ENCODE data around the gene PTPN4. TPM values are rescaled to one million over a fixed set of nuclear protein-coding genes. Genes with fewer than 3 reads are reported as not detected.
"Not testable (repeated sequence)": the region's sequence is repeated elsewhere in the genome, so short reads cannot be mapped to it uniquely, and the experiment has no call there.

The PTPN4 gene
- total RNA-seq, 2 experiments from 2014 or later = 32.9 to 34.7 TPM

GRCh38 chr2:119800376-119800902 is 40.7 kb downstream of the PTPN4 start:
- H3K4me1 Mint-ChIP-seq = peaks cover 55% of the 10 kb centered on the region
- no peaks in the 10 kb centered on the region for H3K27me3 Mint-ChIP-seq
- peaks cover 17% of the 10 kb centered on the region for H3K36me3 Mint-ChIP-seq
- no peak for DNase-seq
- peaks cover 17% of the 10 kb centered on the region for H3K9me3 Mint-ChIP-seq
- peak overlapping the region; percentile 11 for H3K27ac Mint-ChIP-seq
- H3K4me3 Mint-ChIP-seq = no peak overlapping the region

- no peak for DNase-seq
- H3K27me3 Mint-ChIP-seq = no peaks in the 10 kb centered on the region
- no peak overlapping the region for H3K4me3 Mint-ChIP-seq
- peaks cover 55% of the 10 kb centered on the region for H3K4me1 Mint-ChIP-seq
- H3K9me3 Mint-ChIP-seq = peaks cover 21% of the 10 kb centered on the region
- H3K27ac Mint-ChIP-seq = no peak overlapping the region
- peaks cover 23% of the 10 kb centered on the region for H3K36me3 Mint-ChIP-seq
Observed at GRCh38 chr2:119801040-119801439, 41.3 kb downstream of the PTPN4 start.

GRCh38 chr2:119801989-119802388 is 42.3 kb downstream of the PTPN4 start:
- Mint-ChIP-seq H3K9me3 (peaks cover 21% of the 10 kb centered on the region), H3K4me1 (peaks cover 53% of the 10 kb centered on the region), H3K36me3 (peaks cover 31% of the 10 kb centered on the region)
- H3K27ac Mint-ChIP-seq, H3K4me3 Mint-ChIP-seq, H3K27me3 Mint-ChIP-seq, DNase-seq: not testable (repeated sequence)

- H3K36me3 Mint-ChIP-seq = peaks cover 30% of the 10 kb centered on the region
- H3K27ac Mint-ChIP-seq = no peak overlapping the region
- H3K4me3 Mint-ChIP-seq = no peak overlapping the region
- H3K9me3 Mint-ChIP-seq = peaks cover 21% of the 10 kb centered on the region
- H3K4me1 Mint-ChIP-seq = peaks cover 56% of the 10 kb centered on the region
- no peak for DNase-seq
- no peaks in the 10 kb centered on the region for H3K27me3 Mint-ChIP-seq
Observed at GRCh38 chr2:119803101-119803500, 43.4 kb downstream of the PTPN4 start.

- not testable (repeated sequence) for H3K27me3 Mint-ChIP-seq, H3K27ac Mint-ChIP-seq, H3K4me3 Mint-ChIP-seq, DNase-seq
- Mint-ChIP-seq H3K4me1 (peaks cover 57% of the 10 kb centered on the region), H3K9me3 (peaks cover 21% of the 10 kb centered on the region), H3K36me3 (peaks cover 30% of the 10 kb centered on the region)
Observed at GRCh38 chr2:119804409-119804808, 44.7 kb downstream of the PTPN4 start.

GRCh38 chr2:119808516-119809147 is 48.9 kb downstream of the PTPN4 start:
- no peak overlapping the region for H3K27ac Mint-ChIP-seq
- H3K4me1 Mint-ChIP-seq = peaks cover 36% of the 10 kb centered on the region
- peaks cover 42% of the 10 kb centered on the region for H3K36me3 Mint-ChIP-seq
- peaks cover 18% of the 10 kb centered on the region for H3K9me3 Mint-ChIP-seq
- no peak overlapping the region for H3K4me3 Mint-ChIP-seq
- H3K27me3 Mint-ChIP-seq = no peaks in the 10 kb centered on the region
- DNase-seq = no peak

GRCh38 chr2:119809339-119810048 is 49.8 kb downstream of the PTPN4 start:
- H3K9me3 Mint-ChIP-seq = peaks cover 12% of the 10 kb centered on the region
- no peak overlapping the region for H3K27ac Mint-ChIP-seq
- no peak overlapping the region for H3K4me3 Mint-ChIP-seq
- H3K4me1 Mint-ChIP-seq = peaks cover 36% of the 10 kb centered on the region
- H3K27me3 Mint-ChIP-seq = no peaks in the 10 kb centered on the region
- no peak for DNase-seq
- peaks cover 40% of the 10 kb centered on the region for H3K36me3 Mint-ChIP-seq

- H3K27ac Mint-ChIP-seq = no peak overlapping the region
- no peak overlapping the region for H3K4me3 Mint-ChIP-seq
- H3K9me3 Mint-ChIP-seq = peaks cover 5% of the 10 kb centered on the region
- no peak for DNase-seq
- peaks cover 39% of the 10 kb centered on the region for H3K4me1 Mint-ChIP-seq
- H3K36me3 Mint-ChIP-seq = peaks cover 35% of the 10 kb centered on the region
- H3K27me3 Mint-ChIP-seq = no peaks in the 10 kb centered on the region
Observed at GRCh38 chr2:119810049-119810630, 50.4 kb downstream of the PTPN4 start.

GRCh38 chr2:119814216-119814615 is 54.5 kb downstream of the PTPN4 start:
- H3K4me1 Mint-ChIP-seq = peaks cover 26% of the 10 kb centered on the region
- no peak for DNase-seq
- no peak overlapping the region for H3K4me3 Mint-ChIP-seq
- H3K27ac Mint-ChIP-seq = no peak overlapping the region
- peaks cover 13% of the 10 kb centered on the region for H3K9me3 Mint-ChIP-seq
- H3K27me3 Mint-ChIP-seq = no peaks in the 10 kb centered on the region
- H3K36me3 Mint-ChIP-seq = peaks cover 42% of the 10 kb centered on the region

- H3K4me1 Mint-ChIP-seq = peaks cover 48% of the 10 kb centered on the region
- no peak for DNase-seq
- peaks cover 38% of the 10 kb centered on the region for H3K36me3 Mint-ChIP-seq
- no peak overlapping the region for H3K27ac Mint-ChIP-seq
- no peaks in the 10 kb centered on the region for H3K27me3 Mint-ChIP-seq
- peaks cover 13% of the 10 kb centered on the region for H3K9me3 Mint-ChIP-seq
- H3K4me3 Mint-ChIP-seq = no peak overlapping the region
Observed at GRCh38 chr2:119818792-119819191, 59.1 kb downstream of the PTPN4 start.

GRCh38 chr2:119819846-119820245 is 60.1 kb downstream of the PTPN4 start:
- Mint-ChIP-seq H3K36me3 (peaks cover 38% of the 10 kb centered on the region), H3K4me3 (no peak overlapping the region), H3K4me1 (peaks cover 44% of the 10 kb centered on the region), H3K9me3 (peaks cover 13% of the 10 kb centered on the region), H3K27ac (no peak overlapping the region), H3K27me3 (no peaks in the 10 kb centered on the region)
- DNase-seq = no peak

GRCh38 chr2:119820275-119820674 is 60.6 kb downstream of the PTPN4 start:
- no peak overlapping the region for H3K27ac Mint-ChIP-seq
- peaks cover 41% of the 10 kb centered on the region for H3K4me1 Mint-ChIP-seq
- H3K9me3 Mint-ChIP-seq = peaks cover 13% of the 10 kb centered on the region
- no peak for DNase-seq
- no peaks in the 10 kb centered on the region for H3K27me3 Mint-ChIP-seq
- peaks cover 36% of the 10 kb centered on the region for H3K36me3 Mint-ChIP-seq
- H3K4me3 Mint-ChIP-seq = no peak overlapping the region

- no peak overlapping the region for H3K4me3 Mint-ChIP-seq
- H3K4me1 Mint-ChIP-seq = peaks cover 41% of the 10 kb centered on the region
- H3K36me3 Mint-ChIP-seq = peaks cover 36% of the 10 kb centered on the region
- H3K27me3 Mint-ChIP-seq = no peaks in the 10 kb centered on the region
- H3K27ac Mint-ChIP-seq = peak overlapping the region; percentile 36
- peak; percentile 8 for DNase-seq
- peaks cover 13% of the 10 kb centered on the region for H3K9me3 Mint-ChIP-seq
Observed at GRCh38 chr2:119821266-119821665, 61.5 kb downstream of the PTPN4 start.

GRCh38 chr2:119823734-119824334 is 64.1 kb downstream of the PTPN4 start:
- peaks cover 12% of the 10 kb centered on the region for H3K36me3 Mint-ChIP-seq
- DNase-seq = peak; percentile 10
- H3K4me1 Mint-ChIP-seq = peaks cover 48% of the 10 kb centered on the region
- no peaks in the 10 kb centered on the region for H3K27me3 Mint-ChIP-seq
- no peaks in the 10 kb centered on the region for H3K9me3 Mint-ChIP-seq
- H3K27ac Mint-ChIP-seq = no peak overlapping the region
- H3K4me3 Mint-ChIP-seq = no peak overlapping the region

GRCh38 chr2:119826370-119826961 is 66.7 kb downstream of the PTPN4 start:
- no peaks in the 10 kb centered on the region for H3K27me3 Mint-ChIP-seq
- peaks cover 12% of the 10 kb centered on the region for H3K9me3 Mint-ChIP-seq
- peaks cover 39% of the 10 kb centered on the region for H3K4me1 Mint-ChIP-seq
- H3K4me3 Mint-ChIP-seq = no peak overlapping the region
- H3K36me3 Mint-ChIP-seq = peaks cover 24% of the 10 kb centered on the region
- no peak overlapping the region for H3K27ac Mint-ChIP-seq
- peak; percentile 26 for DNase-seq
